ENCODE measurements around the gene MCEMP1.

- TF ChIP-seq CTCF (IDR thresholded peaks at IDR 0.05) (peak; percentile 79 to 98 (median 93)), POLR2A (IDR thresholded peaks at IDR 0.05) (peak in 1 of 2 donors; percentile 38), POLR2AphosphoS5 (IDR thresholded peaks at IDR 0.05; ENCODE audit: insufficient read depth in 1 of 2, low read depth in 1 of 2) (peak in 1 of 2 donors; percentile 68)
Measured at GRCh38 chr19:7680606-7681339, 3.9 kb downstream of the MCEMP1 start, which contains the start of gene TRAPPC5.
